H9 (cell line): Measurements from ENCODE around the gene C6orf47. TPM values are rescaled to one million over a fixed set of nuclear protein-coding genes. Genes with fewer than 3 reads are reported as not detected.

ENCODE experiments used
- DNase-seq: peaks from one replicate; pipeline ENCODE4 v3.0.0-alpha.2; 2017
- H2AFZ ChIP-seq: one replicate; pipeline ENCODE4 v1.6.1; 2013; ENCODE audit warnings: mild to moderate bottlenecking, low read length, control low read depth, moderate library complexity
- H2AK5ac ChIP-seq: 2 replicates; pipeline ENCODE4 v1.6.1; 2013; ENCODE audit warnings: low read length, control low read depth, mixed read lengths; ENCODE audit not compliant: insufficient read length
- H2BK120ac ChIP-seq: one replicate; pipeline ENCODE4 v1.6.1; 2013; ENCODE audit warnings: low read depth, mild to moderate bottlenecking, low read length, control low read depth, inconsistent platforms; ENCODE audit not compliant: poor library complexity, severe bottlenecking
- H2BK12ac ChIP-seq: 2 replicates; pipeline ENCODE4 v1.6.1; 2013; ENCODE audit warnings: low read length, control low read depth, mixed read lengths, low read depth; ENCODE audit not compliant: insufficient read length
- H2BK15ac ChIP-seq: 2 replicates; pipeline ENCODE4 v1.6.1; 2013; ENCODE audit warnings: low read depth, low read length, control low read depth
- H2BK20ac ChIP-seq: one replicate; pipeline ENCODE4 v1.6.1; 2013; ENCODE audit warnings: low read depth, mild to moderate bottlenecking, low read length, control low read depth, inconsistent platforms; ENCODE audit not compliant: poor library complexity, severe bottlenecking
- H2BK5ac ChIP-seq: 2 replicates; pipeline ENCODE4 v1.6.1; 2013; ENCODE audit warnings: low read length, control low read depth, mixed read lengths; ENCODE audit not compliant: insufficient read length
- H3K14ac ChIP-seq: 2 replicates; pipeline ENCODE4 v1.6.1; 2013; ENCODE audit warnings: low read length, control low read depth; ENCODE audit not compliant: insufficient read depth
- H3K18ac ChIP-seq: 2 replicates; pipeline ENCODE4 v1.6.1; 2013; ENCODE audit warnings: low read depth, mild to moderate bottlenecking, mixed read lengths, low read length, control low read depth; ENCODE audit not compliant: insufficient read length
- H3K23ac ChIP-seq: 2 replicates; pipeline ENCODE4 v1.6.1; 2013; ENCODE audit warnings: low read length, control low read depth, mixed read lengths, low read depth; ENCODE audit not compliant: insufficient read length
- H3K23me2 ChIP-seq: 2 replicates; pipeline ENCODE4 v1.6.1; 2013; ENCODE audit warnings: low read depth, mild to moderate bottlenecking, mixed read lengths, low read length, control low read depth; ENCODE audit not compliant: insufficient read length, poor library complexity, severe bottlenecking
- H3K27ac ChIP-seq: 2 replicates; pipeline ENCODE4 v1.5.1; 2013; ENCODE audit warnings: low read length, control low read depth, mixed read lengths, low read depth; ENCODE audit not compliant: insufficient read length
- H3K27me3 ChIP-seq: 2 replicates; pipeline ENCODE4 v1.6.1; 2013; ENCODE audit warnings: low read length, control low read depth, inconsistent platforms; ENCODE audit not compliant: insufficient read depth
- H3K4ac ChIP-seq: 2 replicates; pipeline ENCODE4 v1.6.1; 2013; ENCODE audit warnings: low read depth, mild to moderate bottlenecking, control low read depth, inconsistent platforms, low read length, moderate library complexity
- H3K4me1 ChIP-seq: 2 replicates; pipeline ENCODE4 v1.6.1; 2013; ENCODE audit warnings: low read length, control low read depth, inconsistent platforms; ENCODE audit not compliant: insufficient read depth
- H3K4me2 ChIP-seq: 2 replicates; pipeline ENCODE4 v1.6.1; 2013; ENCODE audit warnings: low read length, control low read depth, mixed read lengths; ENCODE audit not compliant: insufficient read length, insufficient read depth
- H3K56ac ChIP-seq: 2 replicates; pipeline ENCODE4 v1.6.1; 2013; ENCODE audit warnings: low read depth, mild to moderate bottlenecking, mixed read lengths, low read length, control low read depth; ENCODE audit not compliant: insufficient read length
- H3K79me1 ChIP-seq: 2 replicates; pipeline ENCODE4 v1.6.1; 2013; ENCODE audit warnings: low read depth, mild to moderate bottlenecking, moderate library complexity, low read length, control low read depth, inconsistent platforms; ENCODE audit not compliant: insufficient read depth, poor library complexity, severe bottlenecking
- H3K79me2 ChIP-seq: 2 replicates; pipeline ENCODE4 v1.6.1; 2013; ENCODE audit warnings: low read length, control low read depth, inconsistent platforms; ENCODE audit not compliant: insufficient read depth
- H3K9ac ChIP-seq: 2 replicates; pipeline ENCODE4 v1.6.1; 2013; ENCODE audit warnings: low read length, control low read depth, mixed read lengths; ENCODE audit not compliant: insufficient read length; ENCODE audit errors: extremely low read depth
- H3K9me3 ChIP-seq: one replicate; pipeline ENCODE4 v1.6.1; 2013; ENCODE audit warnings: low read depth, low read length, inconsistent platforms; ENCODE audit not compliant: control insufficient read depth
- H3T11ph ChIP-seq: one replicate; pipeline ENCODE4 v1.6.1; 2013; ENCODE audit warnings: mild to moderate bottlenecking, low read length, control low read depth, inconsistent platforms
- H4K20me1 ChIP-seq: one replicate; pipeline ENCODE4 v1.6.1; 2013; ENCODE audit not compliant: control insufficient read depth, insufficient read length, insufficient read depth
- H4K5ac ChIP-seq: 2 replicates; pipeline ENCODE4 v1.6.1; 2013; ENCODE audit warnings: low read depth, mild to moderate bottlenecking, mixed read lengths, low read length, control low read depth; ENCODE audit not compliant: insufficient read length
- H4K8ac ChIP-seq: replicated peaks from 2 replicates; pipeline ENCODE4 v1.6.1; 2013; ENCODE audit warnings: low read length, control low read depth, mixed read lengths, low read depth; ENCODE audit not compliant: insufficient read length
- H4K91ac ChIP-seq: 2 replicates; pipeline ENCODE4 v1.6.1; 2013; ENCODE audit warnings: low read depth, mild to moderate bottlenecking, moderate library complexity, mixed read lengths, low read length, control low read depth; ENCODE audit not compliant: insufficient read length
- H3K27ac Mint-ChIP-seq, 3 experiments: 2 replicates in 2 of 3; 3 replicates in 1 of 3; pipeline ENCODE4 v1.8.0; 2020 to 2021; ENCODE audit warnings: mixed read lengths in 3 of 3, mild to moderate bottlenecking in 1 of 3, moderate library complexity in 1 of 3
- H3K27me3 Mint-ChIP-seq: 2 replicates; pipeline ENCODE4 v1.8.0; 2021; ENCODE audit warnings: low read depth, mild to moderate bottlenecking, moderate library complexity, mixed read lengths
- H3K36me3 Mint-ChIP-seq, 3 experiments: 2 replicates in 2 of 3; 3 replicates in 1 of 3; pipeline ENCODE4 v1.8.0; 2020 to 2021; ENCODE audit warnings: low read depth in 3 of 3, mixed read lengths in 3 of 3; ENCODE audit not compliant: insufficient read depth in 1 of 3
- H3K4me1 Mint-ChIP-seq, 2 experiments: 2 replicates each; pipeline ENCODE4 v1.8.0; 2020; ENCODE audit warnings: mixed read lengths in 2 of 2
- H3K4me3 Mint-ChIP-seq, 2 experiments: 2 replicates in 1 of 2; 3 replicates in 1 of 2; pipeline ENCODE4 v1.8.0; 2020 to 2021; ENCODE audit warnings: mild to moderate bottlenecking in 2 of 2, mixed read lengths in 2 of 2, moderate library complexity in 1 of 2
- H3K9me3 Mint-ChIP-seq, 2 experiments: 2 replicates in 1 of 2; 3 replicates in 1 of 2; pipeline ENCODE4 v1.8.0; 2020; ENCODE audit warnings: mild to moderate bottlenecking in 2 of 2, mixed read lengths in 2 of 2, moderate library complexity in 1 of 2
- CTCF ChIP-seq: fragments of 200-600 bp; sonication (generic); conservative IDR thresholded peaks from 3 replicates; pipeline ENCODE4 v1.8.0; 2021; ENCODE audit warnings: antibody characterized with exemption, mild to moderate bottlenecking
- WGBS: extraction: QIAGEN DNeasy Blood & Tissue Kit; methylation state at CpG from one replicate; pipeline ENCODE4 v1.1.7; 2013; ENCODE audit warnings: missing lambda C conversion rate, low lambda C conversion rate, mixed read lengths; ENCODE audit not compliant: insufficient read length; ENCODE audit errors: extremely low coverage; 5-methylcytosine and 5-hydroxymethylcytosine counted together
- total RNA-seq: library from RNA; stranded (reverse); gene quantifications from 2 replicates; pipeline ENCODE4 v1.2.1, GENCODE V29; 2021

C6orf47 gene
- total RNA-seq, 1 experiment from 2014 or later, result 19.0 TPM

DNA sequence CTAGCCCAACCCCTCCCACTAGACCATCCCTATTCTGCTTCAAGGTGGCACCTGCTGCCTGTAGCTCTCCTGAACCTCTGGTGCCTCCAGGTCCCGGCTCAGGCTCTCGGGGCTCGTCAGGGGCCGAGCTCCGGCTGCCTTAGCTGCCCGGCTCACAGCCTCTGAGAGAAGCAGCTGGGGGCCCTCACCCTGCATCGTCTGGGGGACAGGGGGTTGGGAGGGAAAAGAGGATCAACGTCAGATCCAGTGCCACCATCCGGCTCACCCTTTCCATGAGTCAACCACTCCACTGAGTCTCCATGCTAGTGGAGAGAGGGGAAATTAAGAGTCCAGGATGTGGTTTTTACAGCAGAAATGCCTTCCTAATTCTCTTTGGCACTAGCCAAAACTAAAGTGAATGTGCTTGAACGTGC, 21.1 kb downstream of the C6orf47 start:
- H3K4me1 Mint-ChIP-seq, result no peaks in the 10 kb centered on the region
- no peak overlapping the region for H2BK12ac ChIP-seq
- no peaks in the 10 kb centered on the region for H3K23me2 ChIP-seq
- no peak overlapping the region for H2AFZ ChIP-seq
- no peak overlapping the region for H3T11ph ChIP-seq
- H3K4me2 ChIP-seq, result no peak overlapping the region
- WGBS, result no CpG with 5 or more reads among the region's 10 CpGs
- H3K4me3 Mint-ChIP-seq, result no peak overlapping the region
- no peak for TF ChIP-seq CTCF
- no peak overlapping the region for H3K23ac ChIP-seq
- no peak overlapping the region for H3K27ac ChIP-seq
- H2BK20ac ChIP-seq, result no peak overlapping the region
- H4K91ac ChIP-seq, result no peak overlapping the region
- H2BK15ac ChIP-seq, result no peak overlapping the region
- no peak overlapping the region for H3K27ac Mint-ChIP-seq
- no peaks in the 10 kb centered on the region for H3K79me1 ChIP-seq
- no peak overlapping the region for H3K4ac ChIP-seq
- no peaks in the 10 kb centered on the region for H3K79me2 ChIP-seq
- no peak overlapping the region for H3K56ac ChIP-seq
- DNase-seq, result no peak
- no peak overlapping the region for H4K5ac ChIP-seq
- no peak overlapping the region for H3K18ac ChIP-seq
- H3K4me1 ChIP-seq, result no peaks in the 10 kb centered on the region
- H3K27me3 Mint-ChIP-seq, result no peaks in the 10 kb centered on the region
- H3K36me3 Mint-ChIP-seq, result peaks cover 45 to 89% (median 82%) of the 10 kb centered on the region in 3 experiments
- no peaks in the 10 kb centered on the region for H3K9me3 Mint-ChIP-seq
- no peak overlapping the region for H3K9ac ChIP-seq
- H4K8ac ChIP-seq, result no peak overlapping the region
- no peak overlapping the region for H2BK120ac ChIP-seq
- no peak overlapping the region for H3K14ac ChIP-seq
- H3K9me3 ChIP-seq, result no peaks in the 10 kb centered on the region
- no peaks in the 10 kb centered on the region for H3K27me3 ChIP-seq
- no peak overlapping the region for H2BK5ac ChIP-seq
- peaks cover 2% of the 10 kb centered on the region for H4K20me1 ChIP-seq
- no peak overlapping the region for H2AK5ac ChIP-seq
